Gastroesophageal sphincter (tissue), 4 donors: ENCODE data around the gene KMT2C. TPM values are rescaled to one million over a fixed set of nuclear protein-coding genes. Genes with fewer than 3 reads are reported as not detected.

Source experiments
- ATAC-seq: fragments of 150-250 bp; one replicate; pipeline ENCODE4 v1.9.1; 2016; ENCODE audit warnings: mild to moderate bottlenecking, moderate library complexity
- H3K27ac ChIP-seq, 4 donors: fragments of 200-600 bp; sonication (generic) in 3 of 4; 1 replicate in 3 of 4; 2 replicates in 1 of 4; pipeline ENCODE4 v1.5.1; 2016 to 2019
- H3K27me3 ChIP-seq: fragments of 200-600 bp; sonication (generic); one replicate; pipeline ENCODE4 v1.5.1; 2019
- H3K36me3 ChIP-seq, 2 donors: fragments of 200-600 bp; sonication (generic); one replicate each; pipeline ENCODE4 v1.5.1; 2019; ENCODE audit warnings: control low read depth in 1 of 2
- H3K4me1 ChIP-seq, 3 donors: fragments of 200-600 bp; sonication (generic); 1 replicate in 2 of 3; 2 replicates in 1 of 3; pipeline ENCODE4 v1.5.1; 2016 to 2019; ENCODE audit warnings: control low read depth in 2 of 3
- H3K4me3 ChIP-seq, 2 donors: fragments of 200-600 bp; sonication (generic); one replicate each; pipeline ENCODE4 v1.5.1; 2019; ENCODE audit warnings: mild to moderate bottlenecking in 1 of 2, moderate library complexity in 1 of 2
- H3K9me3 ChIP-seq, 3 donors: fragments of 200-600 bp; sonication (generic); one replicate each; pipeline ENCODE4 v1.5.1; 2017 to 2019; ENCODE audit warnings: control low read depth in 2 of 3
- EP300 ChIP-seq: sonication (generic); formaldehyde crosslinking; IDR thresholded peaks from one replicate; pipeline ENCODE4 v1.6.1; 2017; ENCODE audit warnings: antibody characterized with exemption, mild to moderate bottlenecking
- POLR2A ChIP-seq, 2 donors: fragments of 450-650 bp; IDR thresholded peaks; one replicate each; pipeline ENCODE4 v1.6.1; 2017; ENCODE audit warnings: antibody characterized with exemption in 2 of 2, mild to moderate bottlenecking in 2 of 2, moderate library complexity in 1 of 2
- POLR2AphosphoS5 ChIP-seq: sonication (generic); formaldehyde crosslinking; IDR thresholded peaks from one replicate; pipeline ENCODE4 v1.6.1; 2017; ENCODE audit warnings: antibody characterized with exemption
- WGBS, 2 donors: methylation state at CpG; one replicate each; pipeline ENCODE4 v1.1.5; 2018; ENCODE audit warnings: low coverage in 1 of 2; 5-methylcytosine and 5-hydroxymethylcytosine counted together
- total RNA-seq, 4 donors: library from RNA; depleted of rRNA; stranded (reverse); fragments of >200 nt; gene quantifications; one replicate each; pipeline ENCODE4 v1.1.0, GENCODE V29; 2016
- TF ChIP-seq, protein P1 (sequence below), 4 experiments: fragments of 200-600 bp in 2 of 4; fragments of 450-650 bp in 2 of 4; sonication (generic) in 1 of 4; IDR thresholded peaks; one replicate each; pipeline ENCODE4 v1.5.1; 2017 to 2019; ENCODE audit warnings: antibody characterized with exemption in 4 of 4, mild to moderate bottlenecking in 2 of 4, moderate library complexity in 2 of 4

KMT2C gene
- total RNA-seq, 4 donors from 2014 or later = 63.0 to 84.8 (median 75.5) TPM

DNA sequence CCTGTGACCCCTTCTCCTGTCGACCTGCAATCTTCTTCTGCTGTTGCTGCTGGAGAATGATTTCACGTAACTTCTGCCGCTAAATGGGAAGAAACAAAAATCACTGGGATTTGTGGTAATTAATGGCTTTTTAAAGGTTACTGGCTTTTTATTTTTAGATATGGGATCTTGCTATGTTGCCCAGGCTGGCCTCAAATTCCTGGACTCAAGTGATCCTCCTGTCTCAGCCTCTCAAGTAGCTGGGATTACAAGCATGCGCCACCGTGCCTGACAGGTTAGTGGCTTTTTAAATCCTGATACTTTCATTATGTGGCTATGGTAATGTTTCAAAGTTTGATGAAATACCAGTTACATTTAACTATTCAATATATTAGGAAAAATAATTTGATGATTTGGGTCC lies 255.8 kb downstream of the KMT2C start:
- Histone ChIP-seq H3K36me3 (peaks cover 14 to 95% of the 10 kb centered on the region in 2 donors), H3K27ac (no peak overlapping the region), H3K27me3 (no peaks in the 10 kb centered on the region), H3K4me3 (no peak overlapping the region), H3K9me3 (no peaks in the 10 kb centered on the region), H3K4me1 (no peaks in the 10 kb centered on the region)
- 85 to 100% methylated on average over 5 of the region's 5 CpGs for WGBS, 2 donors
- ATAC-seq = no peak
- TF ChIP-seq, protein P1, sequence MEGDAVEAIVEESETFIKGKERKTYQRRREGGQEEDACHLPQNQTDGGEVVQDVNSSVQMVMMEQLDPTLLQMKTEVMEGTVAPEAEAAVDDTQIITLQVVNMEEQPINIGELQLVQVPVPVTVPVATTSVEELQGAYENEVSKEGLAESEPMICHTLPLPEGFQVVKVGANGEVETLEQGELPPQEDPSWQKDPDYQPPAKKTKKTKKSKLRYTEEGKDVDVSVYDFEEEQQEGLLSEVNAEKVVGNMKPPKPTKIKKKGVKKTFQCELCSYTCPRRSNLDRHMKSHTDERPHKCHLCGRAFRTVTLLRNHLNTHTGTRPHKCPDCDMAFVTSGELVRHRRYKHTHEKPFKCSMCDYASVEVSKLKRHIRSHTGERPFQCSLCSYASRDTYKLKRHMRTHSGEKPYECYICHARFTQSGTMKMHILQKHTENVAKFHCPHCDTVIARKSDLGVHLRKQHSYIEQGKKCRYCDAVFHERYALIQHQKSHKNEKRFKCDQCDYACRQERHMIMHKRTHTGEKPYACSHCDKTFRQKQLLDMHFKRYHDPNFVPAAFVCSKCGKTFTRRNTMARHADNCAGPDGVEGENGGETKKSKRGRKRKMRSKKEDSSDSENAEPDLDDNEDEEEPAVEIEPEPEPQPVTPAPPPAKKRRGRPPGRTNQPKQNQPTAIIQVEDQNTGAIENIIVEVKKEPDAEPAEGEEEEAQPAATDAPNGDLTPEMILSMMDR (IDR thresholded peaks at IDR 0.05) = no peak
- TF ChIP-seq EP300 (no peak), POLR2A (IDR thresholded peaks at IDR 0.05) (no peak), POLR2AphosphoS5 (no peak)

DNA sequence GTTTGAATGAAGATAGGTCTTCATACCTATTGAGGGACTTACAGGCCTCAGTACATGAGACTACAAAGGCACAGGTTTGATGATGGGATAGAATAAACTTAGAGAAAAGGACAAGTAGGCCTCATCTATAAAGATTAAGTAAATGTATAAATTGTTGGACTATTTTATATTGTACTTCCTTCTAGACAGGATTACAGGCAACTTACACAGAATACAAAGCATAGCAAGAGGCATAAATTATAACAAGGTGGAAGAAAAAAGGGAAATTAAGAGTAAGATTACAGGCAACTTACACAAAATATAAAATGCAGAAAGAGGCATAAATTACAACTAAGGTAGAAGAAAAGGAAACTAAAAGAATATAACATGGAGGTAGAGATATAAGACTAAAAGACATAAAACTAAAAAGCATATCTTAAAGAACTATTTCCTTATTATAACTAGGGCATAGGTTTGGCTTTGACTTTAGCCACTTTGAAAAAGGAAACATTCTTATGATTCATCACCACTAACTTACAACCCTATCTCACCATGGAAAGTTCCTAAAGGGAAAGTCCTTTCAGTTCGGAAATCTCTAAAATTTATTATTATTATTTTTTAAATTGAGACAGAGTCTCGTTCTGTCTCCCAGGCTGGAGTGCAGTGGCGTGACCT lies 257.3 kb downstream of the KMT2C start:
- no peak for TF ChIP-seq POLR2AphosphoS5
- no peak for TF ChIP-seq POLR2A (IDR thresholded peaks at IDR 0.05)
- TF ChIP-seq, protein P1 (IDR thresholded peaks at IDR 0.05) = no peak
- no peak for TF ChIP-seq EP300
- Histone ChIP-seq H3K4me1 (no peaks in the 10 kb centered on the region), H3K27me3 (no peaks in the 10 kb centered on the region), H3K4me3 (no peak overlapping the region), H3K9me3 (no peaks in the 10 kb centered on the region), H3K27ac (no peak overlapping the region), H3K36me3 (peaks cover 14 to 97% of the 10 kb centered on the region in 2 donors)
- WGBS, 2 donors = 86 to 92% methylated on average over 3 of the region's 3 CpGs
- no peak for ATAC-seq

DNA sequence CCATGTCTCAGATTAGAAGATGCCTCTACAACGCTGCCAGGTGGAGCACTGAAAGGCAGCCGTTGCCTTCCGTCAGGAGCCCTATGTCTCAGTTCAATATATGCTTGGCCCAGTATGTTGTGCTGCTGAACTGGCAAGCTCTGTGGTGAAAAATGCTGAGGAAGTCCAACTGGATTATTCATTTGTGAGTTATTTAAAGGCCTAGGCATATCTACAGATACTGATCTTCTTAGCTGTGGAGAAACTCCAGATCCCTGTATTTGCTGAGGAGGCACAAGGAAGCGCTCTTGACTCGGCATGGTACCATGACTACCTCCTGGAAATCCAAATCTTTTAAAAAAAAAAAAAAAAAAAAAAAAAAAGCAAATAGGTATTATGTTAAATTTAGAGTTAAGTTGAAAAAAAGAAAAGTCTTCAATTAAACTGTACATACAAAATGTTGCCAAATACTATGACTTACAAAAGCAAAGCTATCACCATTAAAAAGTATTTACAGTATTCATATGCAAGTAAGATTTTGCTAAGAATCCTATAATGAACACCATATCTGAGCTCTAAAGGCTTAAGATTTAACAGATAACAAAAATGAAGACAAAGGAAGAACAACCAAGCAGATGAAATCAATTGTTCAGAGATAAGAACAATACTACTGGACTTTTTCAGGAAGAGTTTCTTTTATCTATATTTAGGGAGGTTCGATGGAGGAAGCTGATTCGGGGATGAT lies 258.0 kb downstream of the KMT2C start:
- no peaks in the 10 kb centered on the region for H3K4me1 ChIP-seq
- TF ChIP-seq POLR2A (IDR thresholded peaks at IDR 0.05) (no peak), EP300 (no peak), POLR2AphosphoS5 (no peak)
- TF ChIP-seq, protein P1 (IDR thresholded peaks at IDR 0.05) = no peak
- ATAC-seq = no peak
- no peaks in the 10 kb centered on the region for H3K27me3 ChIP-seq
- no peaks in the 10 kb centered on the region for H3K9me3 ChIP-seq
- H3K4me3 ChIP-seq = no peak overlapping the region
- peaks cover 14 to 94% of the 10 kb centered on the region in 2 donors for H3K36me3 ChIP-seq
- 70 to 92% methylated on average over 2 to 6 of the region's 7 CpGs for WGBS, 2 donors
- H3K27ac ChIP-seq = no peak overlapping the region

DNA sequence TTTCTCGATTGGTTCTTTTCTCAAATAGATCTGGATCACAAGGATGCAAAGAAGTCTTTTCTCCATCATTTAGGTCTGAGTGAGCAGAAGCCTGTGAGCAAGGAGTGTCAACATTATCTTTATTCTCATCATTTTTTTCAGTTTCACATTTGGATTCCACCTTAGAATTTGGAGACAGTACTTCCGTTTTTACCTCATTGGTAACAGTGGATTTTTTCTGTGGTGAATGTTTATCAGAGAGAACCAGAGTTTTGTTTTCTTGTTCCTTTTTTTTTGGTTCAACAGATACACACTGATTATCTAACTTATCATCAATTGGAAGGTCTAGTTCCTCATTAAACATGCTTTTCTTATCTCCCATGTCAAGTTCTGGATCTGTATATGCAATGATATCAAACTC lies 259.0 kb downstream of the KMT2C start:
- ATAC-seq = no peak

More for the DNA sequence above, 259.0 kb downstream of the KMT2C start:
- TF ChIP-seq POLR2A (IDR thresholded peaks at IDR 0.05) (no peak), EP300 (no peak), POLR2AphosphoS5 (no peak)
- TF ChIP-seq, protein P1 (IDR thresholded peaks at IDR 0.05) = no peak
- H3K27me3 ChIP-seq = no peaks in the 10 kb centered on the region
- H3K4me3 ChIP-seq = no peak overlapping the region
- no peak overlapping the region for H3K27ac ChIP-seq
- H3K4me1 ChIP-seq = no peaks in the 10 kb centered on the region
- peaks cover 14 to 92% of the 10 kb centered on the region in 2 donors for H3K36me3 ChIP-seq
- H3K9me3 ChIP-seq = no peaks in the 10 kb centered on the region
- whole genome bisulfite sequencing, 2 donors = 86 to 91% methylated on average over 2 of the region's 2 CpGs
